ENCODE results near the gene CNGA3.

The CNGA3 gene

DNA sequence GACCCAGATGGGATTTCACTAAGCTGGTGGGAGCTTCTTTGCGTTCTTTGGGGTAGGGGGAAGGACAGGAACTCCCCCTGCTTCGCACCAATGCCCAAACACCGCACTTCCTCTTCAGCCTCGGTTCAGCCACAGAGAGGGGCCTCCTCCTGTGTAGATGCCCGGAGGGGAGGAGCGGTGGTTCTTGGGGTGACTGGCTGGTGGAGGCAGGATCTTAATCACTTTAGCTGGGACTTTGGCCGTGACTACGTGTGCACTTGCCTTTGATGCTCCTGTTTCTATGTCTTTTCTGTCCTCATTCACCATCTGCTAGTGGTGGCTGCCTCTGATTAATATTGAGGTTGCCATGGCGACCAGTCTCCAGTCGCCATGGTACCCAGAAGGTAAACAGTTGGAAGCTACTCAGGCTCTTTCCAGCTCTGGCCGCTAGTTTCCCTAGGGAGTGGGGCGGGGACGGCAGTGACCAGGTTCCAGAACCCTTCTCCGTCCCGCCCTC lies 1.9 kb downstream of the CNGA3 start:
- H3K9me3 Mint-ChIP-seq: peaks cover 4% of the 10 kb centered on the region
- H3K27ac Mint-ChIP-seq: no peak overlapping the region
- no peak overlapping the region for H3K4me3 Mint-ChIP-seq
- H3K36me3 Mint-ChIP-seq (ENCODE audit: low read depth): peaks cover 3% of the 10 kb centered on the region
- H3K4me1 Mint-ChIP-seq (ENCODE audit: low read depth): peaks cover 7% of the 10 kb centered on the region
- peaks cover 77% of the 10 kb centered on the region for H3K27me3 Mint-ChIP-seq

DNA sequence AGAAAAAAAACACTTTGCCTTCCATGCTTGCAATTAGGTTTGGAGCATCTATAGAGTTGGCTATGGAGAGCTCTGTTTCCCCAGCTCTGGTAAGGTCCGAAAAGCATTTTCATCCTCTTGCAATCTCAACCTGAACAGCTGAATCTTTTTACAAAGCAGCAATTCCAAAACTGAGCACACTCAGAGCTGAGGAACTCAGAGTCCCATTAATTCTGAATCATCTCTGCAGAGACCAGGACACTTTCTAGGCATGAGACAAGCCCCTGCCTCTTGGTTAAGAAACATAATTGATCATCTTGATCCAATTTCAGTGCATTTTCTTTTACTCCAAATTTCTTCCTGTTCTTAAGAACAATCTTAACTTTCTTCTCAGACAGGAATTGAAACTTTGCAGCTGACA lies 4.2 kb downstream of the CNGA3 start:
- H3K4me1 Mint-ChIP-seq (ENCODE audit: low read depth): peaks cover 7% of the 10 kb centered on the region
- H3K9me3 Mint-ChIP-seq: peaks cover 4% of the 10 kb centered on the region
- peaks cover 3% of the 10 kb centered on the region for H3K36me3 Mint-ChIP-seq (ENCODE audit: low read depth)
- H3K27me3 Mint-ChIP-seq: peaks cover 59% of the 10 kb centered on the region
- H3K4me3 Mint-ChIP-seq: no peak overlapping the region
- no peak overlapping the region for H3K27ac Mint-ChIP-seq

DNA sequence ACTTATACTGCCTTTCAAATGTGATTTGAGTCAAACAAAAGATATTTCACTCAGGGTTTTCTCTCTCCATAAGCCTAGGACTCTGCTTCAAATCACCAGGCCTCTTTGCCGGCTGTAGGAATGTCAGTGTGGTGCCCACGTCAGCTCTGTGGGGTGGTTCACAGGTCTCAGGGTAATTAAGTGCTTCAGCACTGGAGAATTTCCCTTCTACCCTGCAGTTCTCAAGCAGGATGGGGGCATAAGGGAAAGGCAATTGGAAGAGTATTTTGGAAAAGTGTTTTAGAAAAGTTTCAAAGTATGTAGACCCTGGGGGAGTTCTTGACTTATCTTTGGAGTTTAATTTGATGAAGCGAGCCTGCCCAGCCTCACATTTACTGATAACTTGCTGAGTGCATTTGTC lies 9.6 kb downstream of the CNGA3 start:
- H3K27me3 Mint-ChIP-seq: peaks cover 32% of the 10 kb centered on the region
- peaks cover 4% of the 10 kb centered on the region for H3K9me3 Mint-ChIP-seq
- H3K4me1 Mint-ChIP-seq (ENCODE audit: low read depth): no peaks in the 10 kb centered on the region
- H3K36me3 Mint-ChIP-seq (ENCODE audit: low read depth): peaks cover 3% of the 10 kb centered on the region
- H3K27ac Mint-ChIP-seq: no peak overlapping the region
- H3K4me3 Mint-ChIP-seq: no peak overlapping the region

DNA sequence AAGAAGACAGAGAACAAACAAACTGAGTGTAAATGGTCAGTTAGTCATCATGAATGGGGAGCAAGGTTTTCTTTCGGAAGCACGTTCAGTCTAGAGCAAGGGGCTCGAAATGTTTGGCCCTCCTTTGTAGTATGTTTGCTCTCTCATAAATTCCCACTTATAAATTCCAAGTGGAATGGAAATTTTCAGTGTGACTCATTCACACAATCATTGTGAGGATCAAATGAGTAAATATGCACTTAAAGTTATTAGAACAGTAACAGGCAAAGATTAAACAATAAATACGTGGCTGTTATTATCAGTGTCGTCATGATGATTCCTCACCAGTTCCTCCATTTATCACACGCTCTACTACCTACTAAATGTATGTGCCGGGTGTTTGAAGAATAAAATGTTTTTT lies 10.5 kb downstream of the CNGA3 start:
- no peaks in the 10 kb centered on the region for H3K4me1 Mint-ChIP-seq (ENCODE audit: low read depth)
- peaks cover 3% of the 10 kb centered on the region for H3K36me3 Mint-ChIP-seq (ENCODE audit: low read depth)
- peaks cover 4% of the 10 kb centered on the region for H3K9me3 Mint-ChIP-seq
- peaks cover 27% of the 10 kb centered on the region for H3K27me3 Mint-ChIP-seq
- H3K27ac Mint-ChIP-seq: no peak overlapping the region
- H3K4me3 Mint-ChIP-seq: no peak overlapping the region

DNA sequence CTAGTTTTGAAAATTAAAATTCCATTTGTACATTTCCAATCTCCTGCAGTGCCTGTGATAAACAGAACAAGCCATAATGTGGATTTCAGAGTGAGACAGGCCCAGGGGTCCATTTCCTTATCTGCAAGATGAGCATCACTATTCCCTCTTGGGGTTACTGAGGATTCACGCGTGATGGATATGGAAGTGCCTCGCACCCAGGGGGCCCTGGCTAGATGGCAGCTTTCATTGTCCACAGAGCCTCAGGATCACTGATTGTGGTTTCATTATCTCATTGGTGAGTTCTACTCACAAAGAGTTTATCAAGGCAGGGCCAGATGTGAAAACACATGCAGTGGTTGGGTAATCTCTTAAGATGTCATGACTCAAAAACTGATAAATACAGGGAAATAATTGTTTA lies 11.6 kb downstream of the CNGA3 start:
- Mint-ChIP-seq H3K4me3 (no peak overlapping the region), H3K4me1 (ENCODE audit: low read depth) (no peaks in the 10 kb centered on the region), H3K36me3 (ENCODE audit: low read depth) (no peaks in the 10 kb centered on the region)

DNA sequence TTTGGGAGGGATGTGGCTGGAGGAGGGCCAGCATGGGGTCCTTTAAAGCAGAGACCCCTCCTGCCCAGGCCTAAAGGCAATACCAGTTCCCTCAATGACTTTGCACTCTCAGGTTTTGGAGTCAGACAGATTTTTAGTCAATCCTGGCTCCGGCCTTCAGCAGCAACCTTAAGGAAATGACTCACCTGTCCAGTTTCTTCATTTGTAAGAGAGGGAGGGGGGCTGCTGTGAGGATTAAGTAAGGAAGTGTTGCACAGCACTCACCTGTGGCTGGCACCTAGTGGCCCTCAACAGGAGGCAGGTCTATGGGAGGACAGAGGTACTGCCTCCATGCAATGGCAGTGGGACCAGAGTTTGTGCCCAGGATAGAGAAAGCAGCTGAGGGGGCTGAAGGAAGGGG lies 13.7 kb downstream of the CNGA3 start:
- peaks cover 17% of the 10 kb centered on the region for H3K27me3 Mint-ChIP-seq
- H3K27ac Mint-ChIP-seq: no peak overlapping the region
- no peaks in the 10 kb centered on the region for H3K9me3 Mint-ChIP-seq
- H3K36me3 Mint-ChIP-seq (ENCODE audit: low read depth): no peaks in the 10 kb centered on the region
- no peaks in the 10 kb centered on the region for H3K4me1 Mint-ChIP-seq (ENCODE audit: low read depth)
- no peak overlapping the region for H3K4me3 Mint-ChIP-seq

More for the DNA sequence above, 11.6 kb downstream of the CNGA3 start:
- Mint-ChIP-seq H3K9me3 (no peaks in the 10 kb centered on the region), H3K27ac (no peak overlapping the region), H3K27me3 (peaks cover 19% of the 10 kb centered on the region)

DNA sequence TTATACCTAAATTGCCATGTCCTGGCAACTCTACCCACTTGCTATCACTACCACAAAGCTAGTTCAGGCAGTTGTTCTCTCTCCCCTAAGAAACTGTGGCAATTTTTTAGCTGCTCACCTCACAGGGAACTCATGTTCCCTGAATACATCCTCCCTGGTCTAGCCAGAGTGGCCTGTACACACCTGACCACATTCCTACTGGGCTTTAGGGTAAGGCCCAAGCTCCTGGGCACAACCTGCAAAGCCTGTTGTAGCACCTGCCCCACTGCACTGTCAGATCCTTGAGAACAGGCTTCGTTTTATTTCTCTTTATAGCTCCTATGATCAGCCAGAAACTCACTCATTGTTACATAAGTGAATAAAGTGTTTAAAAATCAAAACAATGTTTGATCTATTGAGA lies 21.5 kb downstream of the CNGA3 start:
- Mint-ChIP-seq H3K27me3 (peaks cover 21% of the 10 kb centered on the region), H3K9me3 (no peaks in the 10 kb centered on the region), H3K27ac (no peak overlapping the region), H3K4me3 (no peak overlapping the region), H3K4me1 (ENCODE audit: low read depth) (no peaks in the 10 kb centered on the region), H3K36me3 (ENCODE audit: low read depth) (no peaks in the 10 kb centered on the region)

DNA sequence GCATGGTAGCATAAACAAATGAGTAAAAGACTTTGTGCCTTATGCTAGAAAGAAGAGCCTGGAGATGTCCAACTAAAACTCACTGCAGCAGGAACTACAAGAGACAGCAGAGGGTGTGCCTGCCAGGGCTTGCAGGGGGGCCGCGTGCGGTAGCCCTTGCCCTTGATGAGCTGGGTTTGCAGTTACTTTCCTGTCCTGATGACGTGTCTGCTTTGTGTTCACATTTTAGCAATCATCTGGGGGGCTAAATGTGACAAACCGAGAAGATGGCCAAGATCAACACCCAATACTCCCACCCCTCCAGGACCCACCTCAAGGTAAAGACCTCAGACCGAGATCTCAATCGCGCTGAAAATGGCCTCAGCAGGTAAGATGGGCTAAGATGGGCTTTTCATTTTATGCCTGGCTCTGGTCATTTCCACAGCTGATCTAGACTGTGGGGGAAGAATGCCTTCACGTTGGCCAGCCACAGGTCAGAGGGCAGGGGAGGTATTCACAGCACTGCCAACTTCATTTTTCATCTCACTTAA lies 23.5 kb downstream of the CNGA3 start:
- no peak overlapping the region for H3K27ac Mint-ChIP-seq
- no peaks in the 10 kb centered on the region for H3K36me3 Mint-ChIP-seq (ENCODE audit: low read depth)
- H3K27me3 Mint-ChIP-seq: peaks cover 30% of the 10 kb centered on the region
- no peaks in the 10 kb centered on the region for H3K9me3 Mint-ChIP-seq
- no peaks in the 10 kb centered on the region for H3K4me1 Mint-ChIP-seq (ENCODE audit: low read depth)
- no peak overlapping the region for H3K4me3 Mint-ChIP-seq

DNA sequence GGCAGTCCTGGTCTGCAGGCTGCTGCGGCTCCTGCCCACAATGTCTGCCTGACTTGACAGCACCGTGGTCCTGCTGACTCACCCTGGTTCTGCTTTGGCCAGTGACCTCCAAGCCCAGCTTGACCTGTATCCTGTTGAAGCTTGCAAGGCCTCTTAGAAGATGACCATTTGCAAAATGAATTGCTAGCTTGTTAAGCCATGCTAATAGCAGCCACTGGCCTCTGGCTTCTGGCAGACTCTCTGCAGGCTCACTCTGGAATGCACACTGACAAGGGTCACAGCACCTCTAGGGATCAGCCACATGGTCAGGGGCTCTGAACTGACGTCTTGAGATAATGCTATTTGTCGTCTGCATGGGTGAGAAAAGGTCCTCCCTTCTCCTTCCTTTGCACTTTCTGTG lies 25.9 kb downstream of the CNGA3 start:
- no peaks in the 10 kb centered on the region for H3K4me1 Mint-ChIP-seq (ENCODE audit: low read depth)
- no peaks in the 10 kb centered on the region for H3K36me3 Mint-ChIP-seq (ENCODE audit: low read depth)
- no peak overlapping the region for H3K4me3 Mint-ChIP-seq
- H3K27me3 Mint-ChIP-seq: peaks cover 22% of the 10 kb centered on the region
- no peaks in the 10 kb centered on the region for H3K9me3 Mint-ChIP-seq
- no peak overlapping the region for H3K27ac Mint-ChIP-seq

DNA sequence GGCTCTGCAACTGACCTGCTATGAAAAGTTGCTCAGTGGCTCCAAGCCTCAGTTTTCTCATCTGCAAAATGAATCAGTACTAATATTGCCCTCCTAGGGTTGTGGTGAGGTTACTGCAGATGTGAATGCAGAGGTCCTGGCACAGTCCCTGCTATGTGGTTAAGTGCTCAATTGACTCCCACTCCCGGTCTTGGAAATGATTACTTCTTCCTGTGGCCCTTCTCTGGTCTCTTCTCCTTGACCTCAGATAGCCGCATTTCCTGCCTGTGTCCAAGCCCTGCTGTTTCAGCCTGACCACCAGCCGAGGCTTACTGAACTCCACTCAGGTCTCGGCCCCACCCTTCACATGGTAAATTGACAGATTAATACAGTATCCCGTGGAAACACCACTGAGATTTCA lies 26.3 kb downstream of the CNGA3 start:
- H3K9me3 Mint-ChIP-seq: no peaks in the 10 kb centered on the region
- H3K36me3 Mint-ChIP-seq (ENCODE audit: low read depth): no peaks in the 10 kb centered on the region
- H3K4me1 Mint-ChIP-seq (ENCODE audit: low read depth): no peaks in the 10 kb centered on the region
- H3K4me3 Mint-ChIP-seq: no peak overlapping the region
- H3K27ac Mint-ChIP-seq: no peak overlapping the region
- H3K27me3 Mint-ChIP-seq: peaks cover 20% of the 10 kb centered on the region

DNA sequence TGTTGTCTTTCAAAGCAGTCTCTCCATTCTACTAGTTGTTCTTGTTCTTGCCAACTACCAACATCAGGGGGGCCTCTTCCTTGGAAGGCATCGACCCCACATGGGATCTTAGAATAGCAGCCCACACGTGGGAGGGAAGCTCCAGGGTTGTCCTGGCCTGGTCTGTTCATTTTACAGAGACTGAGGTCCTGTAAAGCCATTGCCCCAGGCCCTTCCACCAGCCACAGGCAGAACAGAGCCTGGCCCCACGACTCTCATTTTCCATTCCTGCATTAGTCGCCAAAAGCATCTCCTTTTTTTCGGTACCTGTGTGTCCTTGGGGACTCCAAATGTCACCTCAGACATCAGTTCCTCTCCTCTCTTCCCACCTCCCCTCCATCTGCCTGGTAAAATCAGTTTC lies 28.0 kb downstream of the CNGA3 start:
- Mint-ChIP-seq H3K27ac (no peak overlapping the region), H3K4me1 (ENCODE audit: low read depth) (no peaks in the 10 kb centered on the region), H3K36me3 (ENCODE audit: low read depth) (no peaks in the 10 kb centered on the region), H3K9me3 (no peaks in the 10 kb centered on the region), H3K27me3 (peaks cover 16% of the 10 kb centered on the region), H3K4me3 (no peak overlapping the region)

DNA sequence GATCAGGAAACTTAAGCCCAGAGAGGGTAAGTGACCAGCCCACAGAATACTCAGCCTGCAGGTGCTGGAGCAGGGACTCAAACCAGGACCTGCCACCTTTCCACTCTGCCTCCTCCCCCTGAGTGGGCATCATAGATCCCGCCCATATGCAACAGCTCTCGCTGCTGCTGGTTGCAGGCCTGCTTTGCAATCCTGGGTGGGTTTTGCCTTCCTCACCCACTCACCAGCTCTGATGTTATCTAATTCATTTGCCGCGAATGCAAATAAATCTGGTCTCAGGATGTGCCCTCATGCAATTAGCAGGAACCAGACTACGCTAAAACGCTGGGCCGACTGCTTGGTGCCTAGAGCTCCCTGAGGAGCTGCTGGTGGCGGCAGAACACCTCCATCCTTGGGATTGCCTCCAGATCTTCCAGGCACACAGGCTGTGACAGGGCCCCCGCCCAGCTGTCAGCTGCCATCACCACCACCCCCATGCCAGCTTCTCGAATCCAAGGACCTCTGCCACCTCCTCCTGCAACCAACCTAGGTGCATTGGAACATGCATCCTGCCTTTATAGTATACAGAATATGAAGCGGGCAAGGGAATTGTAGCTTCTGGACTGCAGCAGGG lies 28.8 kb downstream of the CNGA3 start:
- H3K36me3 Mint-ChIP-seq (ENCODE audit: low read depth): no peaks in the 10 kb centered on the region
- H3K4me3 Mint-ChIP-seq: no peak overlapping the region
- no peaks in the 10 kb centered on the region for H3K9me3 Mint-ChIP-seq
- H3K27ac Mint-ChIP-seq: no peak overlapping the region
- H3K4me1 Mint-ChIP-seq (ENCODE audit: low read depth): no peaks in the 10 kb centered on the region
- peaks cover 16% of the 10 kb centered on the region for H3K27me3 Mint-ChIP-seq

DNA sequence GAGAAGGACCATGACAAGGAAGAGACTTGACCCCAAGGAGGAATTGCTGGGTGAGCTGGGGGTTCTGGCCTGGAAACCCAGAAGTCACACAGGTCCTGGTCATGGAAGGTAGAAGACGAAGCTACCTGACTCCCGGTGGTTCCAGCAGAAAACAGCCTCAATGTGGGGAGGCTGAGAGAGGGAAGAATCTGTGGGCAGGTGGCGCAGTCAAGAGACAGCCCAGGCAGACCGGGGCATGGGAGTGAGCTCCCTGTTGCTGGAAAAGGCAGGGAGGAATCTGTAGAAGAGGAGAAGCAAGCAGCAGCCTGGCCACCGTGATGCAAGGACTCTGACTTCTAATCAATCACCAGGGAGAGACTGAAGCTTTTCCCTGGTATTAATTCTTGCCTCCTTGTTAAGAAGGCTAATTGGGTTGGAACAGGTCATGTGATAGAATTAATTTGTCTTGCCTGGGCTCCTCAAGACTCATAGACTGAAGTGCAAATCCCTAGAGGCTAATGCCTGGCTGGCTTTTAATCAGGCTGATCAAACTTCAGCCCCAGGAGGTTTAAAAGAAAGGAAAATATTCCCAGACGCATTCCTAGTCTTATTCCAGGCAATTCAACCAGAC lies 30.1 kb downstream of the CNGA3 start:
- H3K36me3 Mint-ChIP-seq (ENCODE audit: low read depth): no peaks in the 10 kb centered on the region
- H3K4me1 Mint-ChIP-seq (ENCODE audit: low read depth): no peaks in the 10 kb centered on the region
- H3K4me3 Mint-ChIP-seq: no peak overlapping the region
- H3K9me3 Mint-ChIP-seq: no peaks in the 10 kb centered on the region
- H3K27me3 Mint-ChIP-seq: peaks cover 19% of the 10 kb centered on the region
- no peak overlapping the region for H3K27ac Mint-ChIP-seq

DNA sequence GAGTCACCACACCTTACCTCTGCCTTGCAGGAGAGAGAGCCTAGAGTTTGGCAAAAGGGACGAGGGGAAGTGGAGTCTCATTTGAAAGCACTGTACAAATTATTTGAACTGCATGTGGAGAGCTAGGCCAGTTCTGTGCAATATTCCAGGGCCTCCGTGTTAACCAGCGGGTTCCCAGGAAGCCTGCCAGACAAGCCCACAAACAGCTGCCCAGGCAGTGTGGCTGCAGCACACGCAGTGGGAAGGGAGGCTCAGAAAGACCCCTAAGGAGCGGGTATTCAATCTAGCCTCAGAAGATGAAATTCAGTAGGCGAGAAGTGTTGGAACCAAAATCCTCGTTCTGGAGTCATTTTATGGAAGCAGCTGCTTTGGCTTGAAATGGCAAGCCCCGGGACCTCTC lies 30.7 kb downstream of the CNGA3 start:
- no peaks in the 10 kb centered on the region for H3K4me1 Mint-ChIP-seq (ENCODE audit: low read depth)
- H3K9me3 Mint-ChIP-seq: no peaks in the 10 kb centered on the region
- no peak overlapping the region for H3K27ac Mint-ChIP-seq
- H3K27me3 Mint-ChIP-seq: peaks cover 21% of the 10 kb centered on the region
- no peak overlapping the region for H3K4me3 Mint-ChIP-seq
- no peaks in the 10 kb centered on the region for H3K36me3 Mint-ChIP-seq (ENCODE audit: low read depth)

DNA sequence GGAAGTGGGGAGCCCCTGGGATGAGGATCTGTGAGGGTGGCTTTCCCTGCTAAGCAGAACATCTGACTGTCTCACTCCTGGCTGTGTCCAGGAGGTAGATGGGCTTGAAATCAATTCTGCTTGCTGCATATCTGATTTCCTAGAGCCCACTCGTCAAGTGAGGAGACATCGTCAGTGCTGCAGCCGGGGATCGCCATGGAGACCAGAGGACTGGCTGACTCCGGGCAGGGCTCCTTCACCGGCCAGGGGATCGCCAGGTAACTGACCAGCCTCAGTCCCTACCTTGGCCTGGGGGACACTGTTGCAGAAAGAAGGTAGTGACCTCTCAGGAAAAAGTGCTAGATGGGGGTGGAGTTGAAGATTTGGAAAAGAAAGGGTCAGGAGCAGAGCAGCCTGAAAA lies 31.3 kb downstream of the CNGA3 start:
- no peak overlapping the region for H3K4me3 Mint-ChIP-seq
- H3K36me3 Mint-ChIP-seq (ENCODE audit: low read depth): no peaks in the 10 kb centered on the region
- no peak overlapping the region for H3K27ac Mint-ChIP-seq
- H3K4me1 Mint-ChIP-seq (ENCODE audit: low read depth): no peaks in the 10 kb centered on the region
- no peaks in the 10 kb centered on the region for H3K9me3 Mint-ChIP-seq
- H3K27me3 Mint-ChIP-seq: peaks cover 21% of the 10 kb centered on the region

DNA sequence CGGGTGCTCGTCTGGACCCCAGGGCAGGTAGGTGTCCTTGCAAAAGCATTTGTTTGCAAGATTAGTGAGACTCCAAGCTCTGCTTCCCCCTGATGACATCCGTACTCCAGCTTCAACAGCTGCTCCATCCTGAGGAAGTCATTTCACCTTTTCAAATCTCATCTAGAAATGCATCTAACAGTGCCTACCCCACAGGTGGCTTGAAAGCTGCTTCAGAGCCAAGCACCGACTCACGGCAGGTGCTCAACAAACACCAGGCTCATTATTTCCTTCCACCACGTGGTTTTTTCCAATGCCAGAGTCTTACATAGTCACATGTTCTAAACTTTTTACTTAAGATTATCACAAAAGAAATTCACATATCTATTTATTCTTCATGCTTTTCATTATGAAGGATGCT lies 31.9 kb downstream of the CNGA3 start:
- Mint-ChIP-seq H3K27me3 (peaks cover 17% of the 10 kb centered on the region), H3K36me3 (ENCODE audit: low read depth) (no peaks in the 10 kb centered on the region), H3K4me1 (ENCODE audit: low read depth) (no peaks in the 10 kb centered on the region), H3K4me3 (no peak overlapping the region), H3K27ac (no peak overlapping the region), H3K9me3 (no peaks in the 10 kb centered on the region)

All from stimulated activated naive CD8-positive, alpha-beta T cell treated with anti-CD3 and anti-CD28 coated beads, Interleukin-15, Interleukin-2, amounts not matched to agents 100 ng/mL and 50 ng/mL, for 24 hours (primary cell).